GM18502 (cell line): Measurements from ENCODE around the gene RPL12.
A peak's percentile ranks its signal among the peaks of the same experiment; 100 is the strongest.

Source experiments
- ATAC-seq: cut with Tn5 transposase; IDR thresholded peaks from one replicate; pipeline ENCODE4 v1.9.1; 2021; ENCODE audit warnings: mild to moderate bottlenecking; ENCODE audit not compliant: unreplicated experiment, poor library complexity

RPL12 gene

GRCh38 chr9:127450830-127451607 is at the start of gene RPL12, which contains the start of gene LRSAM1:
Gene RPL12 (minus strand): TSS chr9:127451406. CDS start chr9:127451317, 89 bp downstream.
Gene LRSAM1 (plus strand): TSS chr9:127451510. CDS start chr9:127454528, 3,018 bp downstream.
- peak; percentile 70 for ATAC-seq

GRCh38 chr9:127500862-127501261 is 49.7 kb upstream of the RPL12 start:
- no peak for ATAC-seq

- no peak for ATAC-seq
Observed at GRCh38 chr9:127500399-127500798, 49.2 kb upstream of the RPL12 start.

GRCh38 chr9:127498298-127498697 is 47.1 kb upstream of the RPL12 start:
- ATAC-seq: no peak

GRCh38 chr9:127497656-127498290 is 46.6 kb upstream of the RPL12 start:
- ATAC-seq: no peak

- no peak for ATAC-seq
Observed at GRCh38 chr9:127496974-127497373, 45.8 kb upstream of the RPL12 start.

- ATAC-seq: no peak
Observed at GRCh38 chr9:127495884-127496555, 44.8 kb upstream of the RPL12 start.

GRCh38 chr9:127494304-127494702 is 43.1 kb upstream of the RPL12 start:
- no peak for ATAC-seq

- ATAC-seq: no peak
Observed at GRCh38 chr9:127493592-127494303, 42.5 kb upstream of the RPL12 start.

GRCh38 chr9:127492616-127493015 is 41.4 kb upstream of the RPL12 start:
- no peak for ATAC-seq

- ATAC-seq: no peak
Observed at GRCh38 chr9:127491516-127491915, 40.3 kb upstream of the RPL12 start.

GRCh38 chr9:127490535-127491230 is 39.5 kb upstream of the RPL12 start:
- ATAC-seq: no peak

- no peak for ATAC-seq
Observed at GRCh38 chr9:127489471-127490115, 38.4 kb upstream of the RPL12 start.

GRCh38 chr9:127488946-127489345 is 37.7 kb upstream of the RPL12 start:
- no peak for ATAC-seq

GRCh38 chr9:127485995-127486394 is 34.8 kb upstream of the RPL12 start:
- no peak for ATAC-seq

- no peak for ATAC-seq
Observed at GRCh38 chr9:127482662-127483061, 31.5 kb upstream of the RPL12 start.

GRCh38 chr9:127479507-127480081 is 28.4 kb upstream of the RPL12 start:
- no peak for ATAC-seq

- ATAC-seq: no peak
Observed at GRCh38 chr9:127474592-127474991, 23.4 kb upstream of the RPL12 start.

- ATAC-seq: no peak
Observed at GRCh38 chr9:127473932-127474331, 22.7 kb upstream of the RPL12 start.
